Measurements from ENCODE around the gene NPC2. TPM values are rescaled to one million over a fixed set of nuclear protein-coding genes. Genes with fewer than 3 reads are reported as not detected.
A peak's percentile ranks its signal among the peaks of the same experiment; 100 is the strongest.

NPC2 gene
- total RNA-seq, 6 experiments from 2014 or later: 49.4 to 203 (median 98.0) TPM

DNA sequence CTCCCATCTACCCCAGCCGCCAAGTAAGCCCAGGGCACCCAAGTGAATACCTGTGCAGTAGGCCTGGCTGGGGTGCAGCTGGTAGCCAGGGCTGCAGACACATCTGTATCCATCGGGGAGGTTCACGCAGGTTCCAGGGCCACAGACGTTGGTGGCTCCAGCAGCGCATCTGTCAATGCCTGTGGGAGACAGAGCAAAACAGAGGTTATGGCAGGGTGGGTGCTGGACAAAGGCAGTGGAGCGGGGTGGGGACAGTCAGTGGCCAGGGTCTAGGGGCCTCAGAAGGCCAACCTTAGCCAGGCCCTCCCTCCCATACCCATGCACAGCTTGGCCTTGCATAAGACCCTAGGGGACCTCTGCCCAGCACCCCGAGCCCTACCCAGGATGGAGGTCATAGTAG, 29.6 kb upstream of the NPC2 start:
- DNase-seq (no peak), ATAC-seq (no peak)
- Histone ChIP-seq H3K36me3 (no peaks in the 10 kb centered on the region), H3K9me3 (no peaks in the 10 kb centered on the region), H3K27me3 (no peaks in the 10 kb centered on the region), H3K4me3 (no peak overlapping the region), H3K27ac (no peak overlapping the region), H3K4me1 (no peaks in the 10 kb centered on the region)
- 89% methylated on average over 3 of the region's 7 CpGs for WGBS (ENCODE audit: insufficient coverage, low coverage, low lambda C conversion rate, missing lambda C conversion rate)
- no peak for TF ChIP-seq POLR2A (IDR thresholded peaks at IDR 0.05)
- TF ChIP-seq CTCF (IDR thresholded peaks at IDR 0.05): no peak
- intact Hi-C loops (cut with DNase I): no loop called here

- no peak for DNase-seq
- Histone ChIP-seq H3K4me3 (no peak overlapping the region), H3K36me3 (no peaks in the 10 kb centered on the region), H3K27ac (no peak overlapping the region), H3K9me3 (no peaks in the 10 kb centered on the region), H3K4me1 (no peaks in the 10 kb centered on the region), H3K27me3 (no peaks in the 10 kb centered on the region)
- TF ChIP-seq POLR2A (IDR thresholded peaks at IDR 0.05) (no peak), CTCF (IDR thresholded peaks at IDR 0.05) (no peak)
- WGBS (ENCODE audit: insufficient coverage, low coverage, low lambda C conversion rate, missing lambda C conversion rate): 53% methylated on average over 4 of the region's 10 CpGs
- ATAC-seq: no peak
- intact Hi-C loops (cut with DNase I): no loop called here
Observed at GRCh38 chr14:74521756-74522155, 28.7 kb upstream of the NPC2 start.

GRCh38 chr14:74519316-74520074, 26.4 kb upstream of the NPC2 start:
- H3K27ac ChIP-seq: no peak overlapping the region
- no peak overlapping the region for H3K4me3 ChIP-seq
- intact Hi-C loops (cut with DNase I): loop anchor here in 1 of 2 donors (10.0 kb wide), 1 partner anchor 275 kb away; no protein-coding TSS in a partner anchor
- no peaks in the 10 kb centered on the region for H3K27me3 ChIP-seq
- no peaks in the 10 kb centered on the region for H3K4me1 ChIP-seq
- H3K9me3 ChIP-seq: no peaks in the 10 kb centered on the region
- ATAC-seq: peak in 1 of 4 donors; percentile 21
- H3K36me3 ChIP-seq: no peaks in the 10 kb centered on the region
- DNase-seq: peak in 1 of 3 donors; percentile 31
- 83% methylated on average over 2 of the region's 6 CpGs for WGBS (ENCODE audit: insufficient coverage, low coverage, low lambda C conversion rate, missing lambda C conversion rate)
- no peak for TF ChIP-seq POLR2A (IDR thresholded peaks at IDR 0.05)
- no peak for TF ChIP-seq CTCF (IDR thresholded peaks at IDR 0.05)

- 79% methylated on average over 4 of the region's 6 CpGs for WGBS (ENCODE audit: insufficient coverage, low coverage, low lambda C conversion rate, missing lambda C conversion rate)
- no peaks in the 10 kb centered on the region for H3K27me3 ChIP-seq
- H3K36me3 ChIP-seq: no peaks in the 10 kb centered on the region
- H3K9me3 ChIP-seq: no peaks in the 10 kb centered on the region
- H3K4me1 ChIP-seq: no peaks in the 10 kb centered on the region
- peak in 1 of 3 donors; percentile 13 for DNase-seq
- H3K27ac ChIP-seq: no peak overlapping the region
- TF ChIP-seq CTCF (IDR thresholded peaks at IDR 0.05) (no peak), POLR2A (IDR thresholded peaks at IDR 0.05) (no peak)
- ATAC-seq: no peak
- intact Hi-C loops (cut with DNase I): loop anchor here in 1 of 2 donors (10.0 kb wide), 1 partner anchor 277 kb away; no protein-coding TSS in a partner anchor
- no peak overlapping the region for H3K4me3 ChIP-seq
Observed at GRCh38 chr14:74518221-74518620, 25.1 kb upstream of the NPC2 start.
